DND-41 (cell line): ENCODE results near the gene HRAS.

Experiments used
- ATAC-seq: fragments of 200-7000 bp; cut with Tn5 transposase; 3 replicates; pipeline ENCODE4 v1.9.1; 2021; ENCODE audit warnings: low read depth; ENCODE audit not compliant: insufficient read depth
- DNase-seq: peaks from one replicate; pipeline ENCODE4 v3.0.0-alpha.2; 2020
- H2AFZ ChIP-seq: 2 replicates; pipeline ENCODE4 v1.6.0; 2012; ENCODE audit warnings: low read depth, low read length
- H3K27ac ChIP-seq: 2 replicates; pipeline ENCODE4 v1.5.1; 2012; ENCODE audit warnings: low read length, inconsistent platforms
- H3K27me3 ChIP-seq: fragments of 200-600 bp; sonication (generic); 2 replicates; pipeline ENCODE4 v1.6.0; 2012; ENCODE audit warnings: low read length, mild to moderate bottlenecking, inconsistent platforms; ENCODE audit not compliant: insufficient read depth, poor library complexity
- H3K36me3 ChIP-seq: 2 replicates; pipeline ENCODE4 v1.5.1; 2012; ENCODE audit warnings: low read length, inconsistent platforms; ENCODE audit not compliant: insufficient read depth
- H3K4me1 ChIP-seq: 2 replicates; pipeline ENCODE4 v1.5.1; 2012; ENCODE audit warnings: mild to moderate bottlenecking, low read length; ENCODE audit not compliant: insufficient read depth
- H3K4me2 ChIP-seq: 2 replicates; pipeline ENCODE4 v1.6.0; 2012; ENCODE audit warnings: mild to moderate bottlenecking, moderate library complexity, low read length, inconsistent platforms; ENCODE audit not compliant: insufficient read depth
- H3K4me3 ChIP-seq, 2 experiments: fragments of 200-600 bp in 1 of 2; shearing (Covaris generic) in 1 of 2; 2 replicates each; pipeline ENCODE4 v1.5.1; 2012 to 2016; ENCODE audit warnings: inconsistent platforms in 2 of 2, low read length in 2 of 2, mild to moderate bottlenecking in 2 of 2, low read depth in 1 of 2, moderate library complexity in 1 of 2
- H3K79me2 ChIP-seq: 2 replicates; pipeline ENCODE4 v1.6.0; 2012; ENCODE audit warnings: low read length, inconsistent platforms; ENCODE audit not compliant: insufficient read depth
- H3K9ac ChIP-seq: 2 replicates; pipeline ENCODE4 v1.6.0; 2012; ENCODE audit warnings: low read depth, mild to moderate bottlenecking, inconsistent platforms, low read length, moderate library complexity
- H3K9me3 ChIP-seq: 2 replicates; pipeline ENCODE4 v1.5.1; 2012; ENCODE audit warnings: low read length, moderate library complexity, mild to moderate bottlenecking, inconsistent platforms; ENCODE audit not compliant: insufficient read depth, severe bottlenecking
- H4K20me1 ChIP-seq: 2 replicates; pipeline ENCODE4 v1.6.0; 2012; ENCODE audit warnings: low read length; ENCODE audit not compliant: insufficient read depth
- EZH2 ChIP-seq: IDR thresholded peaks from 3 replicates; pipeline ENCODE4 v1.6.1; 2012; ENCODE audit warnings: borderline replicate concordance, low read depth, mild to moderate bottlenecking, moderate library complexity, low read length, inconsistent platforms; ENCODE audit not compliant: severe bottlenecking
- TF ChIP-seq, protein P1 (sequence below): IDR thresholded peaks from 2 replicates; pipeline ENCODE4 v1.5.1; 2012; ENCODE audit warnings: borderline replicate concordance, low read length, moderate library complexity, mild to moderate bottlenecking; ENCODE audit not compliant: poor library complexity, severe bottlenecking; ENCODE audit errors: extremely low read depth

Gene HRAS

DNA sequence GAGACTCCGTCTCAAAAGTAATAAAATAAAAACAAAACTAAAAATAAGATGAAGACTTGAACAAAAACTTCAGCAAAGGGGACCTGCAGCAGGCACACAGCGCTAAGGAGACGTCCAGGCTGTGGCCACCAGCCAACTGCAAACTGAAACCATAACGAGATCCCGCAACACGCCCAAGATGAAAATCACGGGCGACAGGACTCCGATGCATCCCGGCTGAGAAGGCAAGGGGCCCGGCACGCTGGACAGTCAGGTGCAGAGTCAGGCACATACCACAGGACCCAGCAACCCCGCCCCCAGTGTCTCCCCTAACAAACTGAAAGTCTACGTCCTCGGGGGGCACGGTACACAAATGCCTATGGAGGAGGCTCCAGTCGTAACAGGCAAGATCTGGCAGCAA lies 9.2 kb downstream of the HRAS start:
- Histone ChIP-seq H4K20me1 (peaks cover 2% of the 10 kb centered on the region), H3K36me3 (peaks cover 2% of the 10 kb centered on the region), H3K4me1 (no peaks in the 10 kb centered on the region), H3K79me2 (no peaks in the 10 kb centered on the region), H3K9me3 (no peaks in the 10 kb centered on the region), H3K4me3 (no peak overlapping the region), H2AFZ (no peak overlapping the region), H3K9ac (no peak overlapping the region), H3K27ac (no peak overlapping the region), H3K4me2 (no peak overlapping the region), H3K27me3 (no peaks in the 10 kb centered on the region)
- TF ChIP-seq, protein P1, sequence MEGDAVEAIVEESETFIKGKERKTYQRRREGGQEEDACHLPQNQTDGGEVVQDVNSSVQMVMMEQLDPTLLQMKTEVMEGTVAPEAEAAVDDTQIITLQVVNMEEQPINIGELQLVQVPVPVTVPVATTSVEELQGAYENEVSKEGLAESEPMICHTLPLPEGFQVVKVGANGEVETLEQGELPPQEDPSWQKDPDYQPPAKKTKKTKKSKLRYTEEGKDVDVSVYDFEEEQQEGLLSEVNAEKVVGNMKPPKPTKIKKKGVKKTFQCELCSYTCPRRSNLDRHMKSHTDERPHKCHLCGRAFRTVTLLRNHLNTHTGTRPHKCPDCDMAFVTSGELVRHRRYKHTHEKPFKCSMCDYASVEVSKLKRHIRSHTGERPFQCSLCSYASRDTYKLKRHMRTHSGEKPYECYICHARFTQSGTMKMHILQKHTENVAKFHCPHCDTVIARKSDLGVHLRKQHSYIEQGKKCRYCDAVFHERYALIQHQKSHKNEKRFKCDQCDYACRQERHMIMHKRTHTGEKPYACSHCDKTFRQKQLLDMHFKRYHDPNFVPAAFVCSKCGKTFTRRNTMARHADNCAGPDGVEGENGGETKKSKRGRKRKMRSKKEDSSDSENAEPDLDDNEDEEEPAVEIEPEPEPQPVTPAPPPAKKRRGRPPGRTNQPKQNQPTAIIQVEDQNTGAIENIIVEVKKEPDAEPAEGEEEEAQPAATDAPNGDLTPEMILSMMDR: no peak
- TF ChIP-seq EZH2: no peak
- DNase-seq: no peak
- ATAC-seq: no peak

DNA sequence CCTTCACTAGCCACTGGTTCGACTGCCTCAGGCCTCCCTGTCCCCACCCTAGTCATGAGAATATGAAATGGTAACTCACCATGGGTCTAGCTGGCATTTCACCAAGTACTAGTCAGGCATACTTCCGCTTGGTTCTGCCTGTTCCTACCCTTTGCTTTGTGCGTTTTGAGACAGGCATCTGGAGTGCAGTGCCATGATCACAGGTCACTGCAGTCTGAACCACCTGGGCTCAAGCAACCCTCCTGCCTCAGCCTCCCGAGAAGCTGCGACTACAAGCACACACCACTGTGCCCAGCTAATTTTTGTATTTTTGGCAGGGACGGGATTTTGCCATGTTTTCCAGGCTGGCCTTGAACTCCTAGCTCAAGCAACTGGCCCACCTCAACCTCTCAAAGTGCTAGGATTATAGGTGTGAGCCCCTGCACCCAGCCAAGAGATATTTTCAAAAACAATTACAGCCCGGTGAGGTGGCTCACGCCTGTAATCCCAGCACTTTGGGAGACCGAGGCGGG lies 14.1 kb downstream of the HRAS start:
- H3K9me3 ChIP-seq: peaks cover 3% of the 10 kb centered on the region
- no peaks in the 10 kb centered on the region for H3K4me1 ChIP-seq
- no peaks in the 10 kb centered on the region for H3K36me3 ChIP-seq
- H2AFZ ChIP-seq: no peak overlapping the region
- H4K20me1 ChIP-seq: no peaks in the 10 kb centered on the region
- H3K9ac ChIP-seq: no peak overlapping the region
- H3K27ac ChIP-seq: no peak overlapping the region
- DNase-seq (no peak), ATAC-seq (no peak)
- TF ChIP-seq, protein P1: no peak
- no peak for TF ChIP-seq EZH2
- H3K4me3 ChIP-seq: no peak overlapping the region
- H3K4me2 ChIP-seq: no peak overlapping the region
- H3K79me2 ChIP-seq: no peaks in the 10 kb centered on the region
- no peaks in the 10 kb centered on the region for H3K27me3 ChIP-seq

DNA sequence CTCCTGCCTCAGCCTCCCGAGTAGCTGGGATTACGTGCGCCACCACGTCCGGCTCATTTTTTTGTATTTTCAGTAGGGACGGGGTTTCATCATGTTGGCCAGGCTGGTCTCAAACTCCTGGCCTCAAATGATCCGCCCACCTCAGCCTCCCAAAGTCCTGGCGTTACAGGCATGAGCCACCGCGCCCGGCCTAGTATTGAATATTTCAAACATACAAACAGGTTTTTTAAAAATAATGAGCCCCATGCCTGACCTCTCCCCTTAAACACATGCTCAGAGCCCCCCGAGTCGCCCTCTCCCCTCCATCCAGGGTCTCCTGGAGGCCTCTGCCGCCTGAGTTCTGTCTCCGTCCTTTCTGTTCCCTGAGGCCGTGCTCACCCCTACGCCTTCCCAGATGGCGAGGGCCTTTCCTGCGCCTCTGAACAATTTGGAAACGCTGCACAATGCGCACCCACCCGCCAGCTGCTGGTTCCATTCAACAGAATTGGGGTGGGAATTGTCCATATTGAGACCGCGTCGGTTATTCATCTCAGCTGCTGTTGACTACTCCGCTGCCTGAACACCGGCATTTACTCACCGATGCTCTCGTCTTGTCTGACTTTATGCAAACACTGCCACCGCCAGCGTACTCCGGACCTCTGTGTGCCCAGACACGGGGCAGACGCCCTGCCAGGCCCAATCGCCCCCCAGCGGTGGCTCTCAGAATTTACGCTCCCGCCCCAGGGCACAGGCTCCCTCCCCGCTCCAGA lies 14.8 kb downstream of the HRAS start:
- Histone ChIP-seq H3K4me3 (no peak overlapping the region), H3K9ac (no peak overlapping the region), H3K27ac (no peak overlapping the region), H3K4me1 (no peaks in the 10 kb centered on the region), H3K27me3 (no peaks in the 10 kb centered on the region), H3K79me2 (no peaks in the 10 kb centered on the region), H3K9me3 (peaks cover 5% of the 10 kb centered on the region), H3K4me2 (no peak overlapping the region), H2AFZ (no peak overlapping the region), H4K20me1 (no peaks in the 10 kb centered on the region), H3K36me3 (no peaks in the 10 kb centered on the region)
- no peak for ATAC-seq
- TF ChIP-seq EZH2: no peak
- TF ChIP-seq, protein P1: no peak
- DNase-seq: no peak
